Measurements from ENCODE around the gene CDH13.

CDH13 gene

DNA sequence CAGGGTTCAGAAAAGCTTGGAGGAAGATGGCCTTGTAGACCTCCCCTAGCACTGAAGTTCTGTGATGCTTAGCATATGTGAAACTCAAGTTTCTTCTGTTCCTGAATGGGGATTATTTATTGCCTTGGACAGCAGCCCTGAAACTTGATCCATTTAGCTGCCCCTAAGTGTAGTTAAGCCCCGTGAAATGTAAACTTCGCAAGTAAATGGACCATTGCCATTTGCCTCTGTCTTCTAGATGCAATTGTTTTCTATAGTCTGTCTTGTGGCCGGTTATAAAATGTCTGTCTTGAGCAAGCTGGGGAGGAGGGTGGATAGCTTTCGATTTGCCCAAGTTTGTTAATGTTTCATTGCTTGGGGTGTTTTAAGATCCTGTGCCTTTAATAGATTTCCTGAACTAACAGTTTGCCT, 261.8 kb downstream of the CDH13 start:
- no peaks in the 10 kb centered on the region for H3K9me2 ChIP-seq (replicated peaks; ENCODE audit: control insufficient read depth, low read length)

DNA sequence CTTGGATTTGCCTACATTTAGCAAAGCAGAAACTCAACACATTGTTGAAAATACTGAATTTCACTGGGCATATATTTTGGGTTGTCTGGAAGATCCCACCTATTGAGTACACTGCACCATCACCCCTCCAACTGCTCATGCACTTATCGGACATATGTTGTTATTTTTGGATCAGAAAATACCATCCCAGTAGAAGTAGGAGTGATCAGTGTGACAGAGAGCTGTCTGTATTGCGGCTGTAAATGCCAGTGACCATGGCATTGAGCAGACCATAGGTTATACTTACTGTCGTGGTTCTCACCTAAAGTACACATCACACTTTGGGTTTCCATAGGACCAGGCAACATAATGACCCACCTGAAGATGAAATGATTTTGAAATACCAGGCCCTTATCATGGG, 264.7 kb downstream of the CDH13 start:
- TF ChIP-seq, protein P1, sequence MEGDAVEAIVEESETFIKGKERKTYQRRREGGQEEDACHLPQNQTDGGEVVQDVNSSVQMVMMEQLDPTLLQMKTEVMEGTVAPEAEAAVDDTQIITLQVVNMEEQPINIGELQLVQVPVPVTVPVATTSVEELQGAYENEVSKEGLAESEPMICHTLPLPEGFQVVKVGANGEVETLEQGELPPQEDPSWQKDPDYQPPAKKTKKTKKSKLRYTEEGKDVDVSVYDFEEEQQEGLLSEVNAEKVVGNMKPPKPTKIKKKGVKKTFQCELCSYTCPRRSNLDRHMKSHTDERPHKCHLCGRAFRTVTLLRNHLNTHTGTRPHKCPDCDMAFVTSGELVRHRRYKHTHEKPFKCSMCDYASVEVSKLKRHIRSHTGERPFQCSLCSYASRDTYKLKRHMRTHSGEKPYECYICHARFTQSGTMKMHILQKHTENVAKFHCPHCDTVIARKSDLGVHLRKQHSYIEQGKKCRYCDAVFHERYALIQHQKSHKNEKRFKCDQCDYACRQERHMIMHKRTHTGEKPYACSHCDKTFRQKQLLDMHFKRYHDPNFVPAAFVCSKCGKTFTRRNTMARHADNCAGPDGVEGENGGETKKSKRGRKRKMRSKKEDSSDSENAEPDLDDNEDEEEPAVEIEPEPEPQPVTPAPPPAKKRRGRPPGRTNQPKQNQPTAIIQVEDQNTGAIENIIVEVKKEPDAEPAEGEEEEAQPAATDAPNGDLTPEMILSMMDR (IDR thresholded peaks at IDR 0.05; ENCODE audit: low read depth, low read length, poor library complexity, severe bottlenecking) = no peak
- no peak for TF ChIP-seq EZH2phosphoT487 (IDR thresholded peaks at IDR 0.05; ENCODE audit: borderline replicate concordance, low read length)
- Histone ChIP-seq H3F3A (ENCODE audit: control insufficient read depth, insufficient read depth) (no peaks in the 10 kb centered on the region), H3K9me3 (ENCODE audit: control insufficient read depth, insufficient read depth, low read length) (no peaks in the 10 kb centered on the region), H3K4me1 (ENCODE audit: control insufficient read depth, low read length) (no peaks in the 10 kb centered on the region), H3K79me2 (ENCODE audit: control insufficient read depth, low read length) (no peaks in the 10 kb centered on the region), H3K9me2 (replicated peaks; ENCODE audit: control insufficient read depth, low read length) (no peaks in the 10 kb centered on the region), H3K4me2 (ENCODE audit: low read length) (no peak overlapping the region), H3K27ac (ENCODE audit: low read depth, low read length) (no peak overlapping the region), H3K4me3 (ENCODE audit: low read length) (no peak overlapping the region), H3K27me3 (ENCODE audit: control insufficient read depth, low read length) (no peaks in the 10 kb centered on the region), H3K36me3 (ENCODE audit: control insufficient read depth, low read length) (no peaks in the 10 kb centered on the region), H4K20me1 (ENCODE audit: control insufficient read depth, insufficient read depth, low read depth, low read length) (no peaks in the 10 kb centered on the region)

More for the DNA sequence above, 261.8 kb downstream of the CDH13 start:
- H3K4me1 ChIP-seq (ENCODE audit: control insufficient read depth, low read length) = peaks cover 6% of the 10 kb centered on the region
- no peaks in the 10 kb centered on the region for H3K36me3 ChIP-seq (ENCODE audit: control insufficient read depth, low read length)
- no peaks in the 10 kb centered on the region for H3K79me2 ChIP-seq (ENCODE audit: control insufficient read depth, low read length)
- no peaks in the 10 kb centered on the region for H3K27me3 ChIP-seq (ENCODE audit: control insufficient read depth, low read length)
- no peak overlapping the region for H3K4me2 ChIP-seq (ENCODE audit: low read length)
- H3F3A ChIP-seq (ENCODE audit: control insufficient read depth, insufficient read depth) = no peaks in the 10 kb centered on the region
- H3K27ac ChIP-seq (ENCODE audit: low read depth, low read length) = no peak overlapping the region
- H4K20me1 ChIP-seq (ENCODE audit: control insufficient read depth, insufficient read depth, low read depth, low read length) = no peaks in the 10 kb centered on the region
- no peak overlapping the region for H3K4me3 ChIP-seq (ENCODE audit: low read length)
- TF ChIP-seq, protein P1 (IDR thresholded peaks at IDR 0.05; ENCODE audit: low read depth, low read length, poor library complexity, severe bottlenecking) = no peak
- TF ChIP-seq EZH2phosphoT487 (IDR thresholded peaks at IDR 0.05; ENCODE audit: borderline replicate concordance, low read length) = no peak
- H3K9me3 ChIP-seq (ENCODE audit: control insufficient read depth, insufficient read depth, low read length) = no peaks in the 10 kb centered on the region

DNA sequence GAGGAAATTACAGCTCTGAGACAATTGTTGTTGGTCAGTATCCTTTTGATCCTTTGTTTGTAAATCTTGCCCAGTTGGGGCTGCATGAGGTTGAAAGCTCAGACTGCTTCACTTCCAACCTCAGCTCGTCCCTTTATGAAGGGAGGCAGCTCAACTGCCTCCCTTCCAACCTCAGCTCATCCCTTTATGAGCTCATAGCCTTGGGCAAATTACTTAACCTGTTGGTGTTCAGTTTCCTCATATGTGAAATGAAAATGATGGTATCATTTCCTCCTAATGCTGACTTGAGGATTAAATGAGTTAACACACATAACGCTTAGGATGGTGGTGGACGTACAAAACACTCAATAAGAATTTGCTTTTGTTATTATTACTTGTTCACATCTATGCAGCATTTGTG, 265.1 kb downstream of the CDH13 start:
- Histone ChIP-seq H3K4me2 (ENCODE audit: low read length) (no peak overlapping the region), H3K27ac (ENCODE audit: low read depth, low read length) (no peak overlapping the region), H3K27me3 (ENCODE audit: control insufficient read depth, low read length) (no peaks in the 10 kb centered on the region), H3K9me3 (ENCODE audit: control insufficient read depth, insufficient read depth, low read length) (no peaks in the 10 kb centered on the region), H3K4me1 (ENCODE audit: control insufficient read depth, low read length) (no peaks in the 10 kb centered on the region), H3F3A (ENCODE audit: control insufficient read depth, insufficient read depth) (no peaks in the 10 kb centered on the region), H3K36me3 (ENCODE audit: control insufficient read depth, low read length) (no peaks in the 10 kb centered on the region), H3K4me3 (ENCODE audit: low read length) (no peak overlapping the region), H3K79me2 (ENCODE audit: control insufficient read depth, low read length) (no peaks in the 10 kb centered on the region), H4K20me1 (ENCODE audit: control insufficient read depth, insufficient read depth, low read depth, low read length) (no peaks in the 10 kb centered on the region), H3K9me2 (replicated peaks; ENCODE audit: control insufficient read depth, low read length) (no peaks in the 10 kb centered on the region)
- no peak for TF ChIP-seq EZH2phosphoT487 (IDR thresholded peaks at IDR 0.05; ENCODE audit: borderline replicate concordance, low read length)
- TF ChIP-seq, protein P1 (IDR thresholded peaks at IDR 0.05; ENCODE audit: low read depth, low read length, poor library complexity, severe bottlenecking) = no peak

DNA sequence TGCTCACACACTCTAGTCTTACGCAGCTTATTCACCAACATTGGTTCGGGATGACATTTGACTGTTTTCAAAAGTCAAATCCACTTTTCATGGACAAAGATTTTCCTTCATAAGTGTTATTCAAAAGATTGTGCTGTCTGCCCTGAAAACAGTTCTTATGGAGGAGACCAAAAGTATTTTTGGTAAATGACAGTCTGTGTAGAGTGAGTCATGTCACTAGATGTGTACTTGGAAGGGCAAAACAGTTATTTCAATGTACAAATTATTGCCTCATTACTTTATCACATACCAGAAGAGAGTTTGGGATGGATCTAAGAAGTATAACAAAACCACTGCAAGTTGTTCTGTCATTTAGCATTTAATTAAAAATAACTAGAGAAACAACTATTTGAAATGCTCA, 265.6 kb downstream of the CDH13 start:
- TF ChIP-seq EZH2phosphoT487 (IDR thresholded peaks at IDR 0.05; ENCODE audit: borderline replicate concordance, low read length) = no peak
- TF ChIP-seq, protein P1 (IDR thresholded peaks at IDR 0.05; ENCODE audit: low read depth, low read length, poor library complexity, severe bottlenecking) = no peak
- Histone ChIP-seq H3K36me3 (ENCODE audit: control insufficient read depth, low read length) (no peaks in the 10 kb centered on the region), H4K20me1 (ENCODE audit: control insufficient read depth, insufficient read depth, low read depth, low read length) (no peaks in the 10 kb centered on the region), H3K79me2 (ENCODE audit: control insufficient read depth, low read length) (no peaks in the 10 kb centered on the region), H3K9me3 (ENCODE audit: control insufficient read depth, insufficient read depth, low read length) (no peaks in the 10 kb centered on the region), H3K27ac (ENCODE audit: low read depth, low read length) (no peak overlapping the region), H3K4me3 (ENCODE audit: low read length) (no peak overlapping the region), H3K4me2 (ENCODE audit: low read length) (no peak overlapping the region), H3K27me3 (ENCODE audit: control insufficient read depth, low read length) (no peaks in the 10 kb centered on the region), H3F3A (ENCODE audit: control insufficient read depth, insufficient read depth) (no peaks in the 10 kb centered on the region), H3K4me1 (ENCODE audit: control insufficient read depth, low read length) (no peaks in the 10 kb centered on the region), H3K9me2 (replicated peaks; ENCODE audit: control insufficient read depth, low read length) (no peaks in the 10 kb centered on the region)

All from DOHH2 (cell line).